Stromal cell of bone marrow (primary cell): ENCODE data around the gene MED4.

ENCODE experiments used
- DNase-seq: peaks from one replicate; pipeline ENCODE4 v3.0.0-alpha.2; 2012; ENCODE audit warnings: low read depth

Gene MED4, protein sequence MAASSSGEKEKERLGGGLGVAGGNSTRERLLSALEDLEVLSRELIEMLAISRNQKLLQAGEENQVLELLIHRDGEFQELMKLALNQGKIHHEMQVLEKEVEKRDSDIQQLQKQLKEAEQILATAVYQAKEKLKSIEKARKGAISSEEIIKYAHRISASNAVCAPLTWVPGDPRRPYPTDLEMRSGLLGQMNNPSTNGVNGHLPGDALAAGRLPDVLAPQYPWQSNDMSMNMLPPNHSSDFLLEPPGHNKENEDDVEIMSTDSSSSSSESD

DNA sequence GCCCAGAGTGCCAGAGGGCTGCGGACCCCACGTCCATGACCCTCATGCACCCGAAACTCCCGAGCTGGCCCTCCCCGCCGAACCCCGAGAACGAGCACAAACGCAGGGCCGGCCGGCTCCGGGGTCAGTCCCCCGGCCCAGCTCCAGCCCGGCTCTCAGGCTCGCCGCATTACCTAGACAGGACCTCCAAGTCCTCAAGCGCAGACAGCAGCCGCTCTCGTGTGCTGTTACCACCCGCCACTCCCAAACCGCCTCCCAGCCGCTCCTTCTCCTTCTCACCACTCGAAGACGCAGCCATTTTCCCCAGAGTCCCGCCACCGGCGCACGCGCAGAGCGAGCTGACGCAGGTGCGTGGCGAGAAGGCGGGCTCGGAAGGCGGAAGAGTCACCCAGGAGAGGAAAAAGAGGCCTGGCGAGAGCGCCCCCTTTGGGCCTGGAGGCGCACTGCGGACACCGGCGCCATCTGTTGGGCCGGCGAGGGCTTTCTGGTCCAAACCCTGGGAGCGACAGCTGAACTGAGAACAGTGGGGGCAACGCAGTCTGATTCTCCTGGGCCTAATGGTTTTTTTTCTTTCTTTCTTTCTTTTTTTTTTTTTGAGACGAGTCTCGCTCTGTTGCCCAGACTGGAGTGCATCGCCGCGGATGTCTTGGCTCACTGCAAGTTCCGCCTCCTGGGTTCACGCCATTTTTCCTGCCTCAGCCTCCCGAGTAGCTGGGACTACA lies at the start of gene MED4:
Gene MED4 (minus strand): TSS at position 324 of the 722 bp plus-strand sequence. CDS start 26 bp downstream, at position 298.
- peak; percentile 89 for DNase-seq

DNA sequence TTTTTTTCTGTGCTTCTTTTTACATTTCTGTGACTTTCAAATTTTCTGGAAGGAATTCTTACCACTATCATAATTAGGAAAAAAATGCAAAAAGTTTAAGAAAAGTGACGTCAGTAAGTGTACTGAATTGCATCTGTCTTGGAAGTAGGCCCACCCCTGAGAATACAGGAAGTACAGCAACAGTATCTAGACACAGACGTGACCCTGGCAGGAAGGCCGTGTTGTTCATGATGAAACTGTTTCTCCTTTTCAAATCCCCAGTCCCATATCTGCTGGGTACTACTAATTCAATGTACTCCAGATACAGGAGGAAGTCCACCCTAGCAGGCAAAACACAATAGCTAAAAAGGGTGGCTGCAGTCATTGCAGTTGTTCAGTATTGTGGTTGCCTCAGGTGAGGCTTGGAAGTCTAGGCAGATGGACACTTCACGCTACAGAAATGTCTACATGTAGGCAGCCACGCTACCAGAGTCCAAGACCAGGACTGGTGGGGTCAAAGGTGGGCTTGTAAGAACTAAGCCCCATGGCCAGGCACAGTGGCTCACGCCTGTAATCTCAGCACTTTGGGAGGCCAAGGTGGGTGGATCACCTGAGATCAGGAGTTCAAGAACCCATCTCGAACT lies 49.6 kb upstream of the MED4 start:
- no peak for DNase-seq

DNA sequence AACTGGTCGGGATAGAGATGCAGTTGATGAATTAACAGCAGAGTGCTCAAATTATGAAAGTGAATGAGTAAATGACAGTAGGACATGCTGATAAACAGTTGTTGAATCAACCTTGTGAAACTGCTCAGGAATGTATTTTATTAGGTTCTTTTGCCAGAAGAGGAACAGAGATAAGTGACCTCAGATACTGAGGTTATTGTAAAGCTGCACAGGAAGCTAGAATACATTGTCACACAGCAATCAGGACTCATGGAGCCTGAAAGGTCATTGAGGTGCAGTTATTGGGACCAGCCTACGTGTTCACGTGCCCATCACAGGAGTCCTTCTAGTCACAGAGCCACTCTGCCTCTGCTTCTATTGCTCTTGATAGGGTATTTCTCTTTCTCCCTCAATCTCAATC lies 47.5 kb upstream of the MED4 start:
- no peak for DNase-seq

DNA sequence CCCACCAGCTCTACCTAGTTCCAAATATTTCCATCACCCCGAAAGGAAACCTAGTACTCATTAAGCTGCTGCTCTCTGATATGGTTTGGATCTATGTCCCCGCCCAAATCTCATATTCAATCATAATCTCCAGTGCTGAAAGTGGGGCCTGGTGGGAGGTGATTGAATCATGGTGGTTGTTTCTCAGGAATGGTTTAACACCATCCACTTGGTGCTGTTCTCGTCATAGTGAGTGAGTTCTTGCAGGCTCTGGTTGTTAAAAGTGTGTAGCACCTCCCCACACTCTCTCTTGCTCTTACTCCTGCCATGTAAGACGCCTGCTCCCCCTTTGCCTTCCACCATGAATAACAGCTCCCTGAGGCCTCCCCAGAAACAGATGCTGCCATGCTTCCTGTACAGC lies 43.4 kb upstream of the MED4 start:
- no peak for DNase-seq

DNA sequence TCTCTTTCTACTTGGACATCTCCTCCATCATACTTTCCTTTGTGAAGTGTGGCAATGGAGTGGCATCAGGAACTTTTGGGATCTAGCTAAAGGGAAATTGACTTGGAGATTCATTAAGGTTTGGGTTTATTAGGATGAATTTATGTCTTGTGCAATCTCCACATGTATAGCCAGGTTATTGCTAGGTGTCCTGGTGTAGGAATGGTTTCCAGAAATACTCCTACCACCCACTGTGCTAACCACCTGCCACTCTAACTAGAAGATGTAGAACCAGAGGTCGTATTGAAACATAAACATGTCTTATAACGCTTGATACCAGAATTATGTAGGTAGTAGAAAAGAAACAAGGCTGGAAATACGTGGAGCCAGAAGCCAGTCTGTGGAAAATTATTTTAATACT lies 38.1 kb upstream of the MED4 start:
- DNase-seq: no peak

DNA sequence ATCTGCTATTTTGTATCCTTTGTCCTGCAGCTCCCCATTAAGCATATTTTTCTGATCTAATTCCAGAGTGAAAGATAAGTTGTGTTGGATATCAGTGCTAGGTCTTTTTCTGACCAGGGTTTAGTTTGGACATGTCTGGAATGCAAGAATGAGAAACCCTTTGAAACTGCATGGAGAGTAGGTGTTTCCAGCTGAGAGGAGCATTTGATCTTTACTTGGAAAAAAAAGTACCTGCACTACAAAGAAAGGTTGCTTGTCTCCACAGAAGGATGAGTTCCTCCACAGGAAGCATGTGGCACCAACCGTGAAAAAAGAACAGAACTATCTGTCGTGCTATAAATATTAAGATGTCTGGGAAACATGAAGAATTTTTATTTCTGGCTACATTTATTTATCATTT lies 36.6 kb upstream of the MED4 start:
- DNase-seq: no peak

DNA sequence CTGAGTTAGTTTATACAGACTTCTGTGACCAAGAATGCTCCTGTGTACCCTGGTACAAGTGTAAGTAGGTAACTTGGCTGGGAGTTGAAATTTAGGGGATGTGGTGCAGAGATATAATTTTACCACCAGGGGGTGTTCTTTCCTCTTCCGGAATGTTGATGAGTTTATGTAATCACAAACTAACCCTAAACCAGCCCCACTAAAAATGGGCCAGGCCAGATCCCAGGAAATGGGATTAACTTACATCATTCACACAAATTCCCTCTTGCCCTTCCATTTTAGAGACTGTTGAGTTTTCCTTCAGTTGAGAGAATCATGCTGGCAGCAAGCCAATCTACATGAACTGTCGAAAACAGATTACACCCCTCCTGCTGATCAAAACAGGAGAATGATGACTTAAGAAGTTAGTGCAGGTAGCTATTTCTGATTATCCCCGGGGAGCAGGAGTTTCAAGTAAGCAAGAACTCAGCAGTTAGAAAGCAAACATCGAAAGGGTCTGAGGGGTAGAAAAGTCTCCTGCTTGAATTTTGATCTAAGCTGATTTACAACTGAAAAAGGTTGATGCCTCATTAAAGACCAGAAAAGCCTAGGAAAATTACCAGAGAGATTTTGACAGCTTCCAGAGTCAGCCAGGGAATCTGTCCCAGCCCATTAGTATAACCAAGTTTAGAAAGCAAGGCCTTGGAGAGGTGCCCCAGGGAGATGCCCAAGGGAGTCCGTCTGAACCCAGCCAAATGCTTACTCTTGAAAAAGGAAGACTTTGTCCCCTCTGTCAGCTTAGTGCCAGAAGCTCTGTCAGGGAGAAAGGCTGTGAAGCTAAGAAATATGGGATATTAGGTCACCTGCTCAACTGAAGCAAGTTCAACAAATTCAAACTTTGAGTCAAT lies 32.3 kb upstream of the MED4 start:
- DNase-seq: peak; percentile 66

DNA sequence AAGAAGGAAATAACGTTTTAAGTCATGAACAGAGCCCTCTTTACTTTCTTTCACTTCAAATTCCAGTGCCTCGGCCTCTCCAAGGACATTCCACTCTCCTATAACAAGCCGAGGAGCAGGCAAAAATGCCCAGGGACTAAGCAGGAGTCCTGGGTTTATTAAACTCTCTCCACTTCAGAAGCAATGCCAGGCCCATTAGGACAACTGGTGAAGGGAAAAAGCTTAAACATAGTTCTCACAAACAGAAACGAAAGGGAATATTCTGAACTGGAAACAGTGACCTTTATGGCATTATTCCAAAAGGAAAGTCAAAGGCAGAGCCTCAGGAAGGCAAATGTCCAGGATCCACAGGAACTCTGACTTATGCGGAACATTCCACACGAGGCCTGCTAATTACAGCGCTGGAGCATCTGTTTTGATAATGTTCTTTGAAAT lies 30.9 kb upstream of the MED4 start:
- peak; percentile 45 for DNase-seq

DNA sequence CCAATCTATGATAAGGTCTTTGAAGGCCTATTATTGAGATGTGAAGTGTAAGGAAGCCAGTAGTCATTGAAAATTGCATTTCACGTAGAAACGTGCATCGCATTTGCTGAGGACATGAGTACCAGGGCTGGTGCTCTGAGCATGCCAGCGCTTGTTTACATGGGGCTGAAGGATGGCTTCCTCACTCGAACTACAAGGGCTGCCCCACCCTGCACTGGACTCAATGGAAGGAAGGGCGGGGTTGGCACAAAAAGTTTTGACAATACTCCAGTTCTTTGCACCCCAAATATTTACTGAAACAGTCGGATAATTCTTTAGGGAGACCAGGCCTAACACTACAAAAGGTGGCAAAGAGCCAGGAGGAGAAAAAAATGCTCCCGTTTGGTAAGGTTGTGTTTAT lies 28.9 kb upstream of the MED4 start:
- DNase-seq: no peak

DNA sequence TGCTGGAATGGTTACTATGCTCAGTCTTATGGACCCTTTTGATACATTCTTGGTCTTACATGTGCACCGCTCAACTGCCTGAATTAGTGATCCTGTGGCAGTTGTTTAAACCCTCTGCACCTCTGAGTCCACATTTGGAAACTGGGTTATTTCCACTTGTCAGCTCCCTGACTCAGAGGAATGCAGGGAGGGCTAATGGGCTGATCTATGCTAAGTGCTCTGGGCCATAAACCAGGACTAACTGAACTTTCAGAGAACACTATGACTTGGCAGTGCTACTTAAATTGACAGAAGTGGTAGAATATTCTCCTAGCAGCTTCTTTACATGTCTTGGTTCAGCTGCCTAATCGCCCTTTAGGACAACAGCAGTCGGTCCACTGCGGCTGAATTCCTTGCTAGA lies 26.8 kb upstream of the MED4 start:
- DNase-seq: no peak

DNA sequence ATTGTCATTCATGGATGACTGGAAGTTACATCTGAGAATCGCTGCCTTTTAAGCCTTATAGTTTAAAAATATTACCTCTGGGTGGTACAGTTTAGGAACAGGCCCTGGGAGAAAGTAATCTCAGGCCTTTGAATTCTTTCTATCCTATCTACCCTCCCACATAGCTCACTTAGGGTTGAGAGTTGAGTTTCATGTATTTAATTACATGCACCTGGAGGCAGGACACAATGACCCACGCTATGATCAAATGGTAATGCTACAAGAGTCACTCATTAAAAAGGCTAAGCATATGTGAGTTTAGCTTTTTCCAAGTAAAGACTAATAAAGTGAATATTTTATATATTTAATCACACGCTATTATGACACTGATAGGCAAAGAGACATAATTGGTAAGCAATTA lies 25.3 kb upstream of the MED4 start:
- DNase-seq: no peak

DNA sequence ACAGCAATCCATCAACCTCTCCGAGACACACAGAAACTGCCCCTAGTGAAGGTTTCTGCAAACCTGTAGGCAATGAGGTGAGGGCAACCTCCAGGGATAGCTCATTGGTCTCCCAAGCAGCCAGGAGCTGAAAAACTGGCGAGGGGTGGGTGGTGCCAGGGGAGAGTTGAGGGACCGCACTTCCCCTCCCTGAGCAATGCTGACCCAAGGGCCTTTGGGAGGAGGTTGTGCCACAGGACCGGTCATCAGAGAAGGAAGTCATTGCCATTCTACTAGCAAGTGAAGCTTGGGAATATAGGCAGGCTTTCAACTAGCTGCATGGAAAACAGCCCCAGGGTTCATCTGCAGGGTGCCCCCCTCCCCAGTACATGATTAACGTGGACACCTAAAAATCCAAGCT lies 23.1 kb upstream of the MED4 start:
- no peak for DNase-seq

DNA sequence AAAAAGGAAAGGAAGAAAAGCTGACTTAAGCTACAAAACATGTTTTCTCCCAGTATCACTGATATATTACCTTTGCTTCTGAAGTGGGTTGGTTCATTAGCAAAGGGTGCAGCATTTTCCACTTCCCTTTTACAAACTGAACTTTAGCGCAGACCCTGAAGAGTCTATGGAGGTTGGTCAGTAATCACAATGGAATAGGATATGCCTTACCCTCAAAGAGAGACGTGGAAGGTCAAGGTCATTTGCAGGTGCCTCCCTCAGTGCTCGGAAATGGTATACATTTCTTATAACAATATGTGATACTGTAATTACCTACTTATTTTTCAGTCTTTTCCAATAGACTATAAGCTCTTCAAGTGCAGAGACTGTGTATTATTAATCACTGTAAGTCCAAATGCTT lies 21.9 kb upstream of the MED4 start:
- DNase-seq: no peak

DNA sequence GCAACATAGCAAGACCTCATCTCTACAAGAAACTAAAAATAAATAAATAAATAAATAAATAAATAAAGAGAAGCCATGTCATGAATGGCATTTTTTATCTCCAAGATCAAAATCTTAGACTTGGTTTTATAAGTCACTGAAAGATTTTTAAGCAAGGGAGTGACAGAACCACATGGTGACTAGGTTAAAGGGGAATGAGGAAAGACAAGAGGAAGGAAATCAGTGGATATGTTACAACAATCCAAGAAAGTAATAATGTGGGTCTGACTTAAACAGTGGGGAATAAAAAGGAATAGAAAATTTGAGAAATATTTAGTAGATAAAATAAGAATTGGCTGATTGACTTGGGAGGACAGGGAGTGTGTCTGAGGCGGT lies 18.8 kb upstream of the MED4 start:
- no peak for DNase-seq

DNA sequence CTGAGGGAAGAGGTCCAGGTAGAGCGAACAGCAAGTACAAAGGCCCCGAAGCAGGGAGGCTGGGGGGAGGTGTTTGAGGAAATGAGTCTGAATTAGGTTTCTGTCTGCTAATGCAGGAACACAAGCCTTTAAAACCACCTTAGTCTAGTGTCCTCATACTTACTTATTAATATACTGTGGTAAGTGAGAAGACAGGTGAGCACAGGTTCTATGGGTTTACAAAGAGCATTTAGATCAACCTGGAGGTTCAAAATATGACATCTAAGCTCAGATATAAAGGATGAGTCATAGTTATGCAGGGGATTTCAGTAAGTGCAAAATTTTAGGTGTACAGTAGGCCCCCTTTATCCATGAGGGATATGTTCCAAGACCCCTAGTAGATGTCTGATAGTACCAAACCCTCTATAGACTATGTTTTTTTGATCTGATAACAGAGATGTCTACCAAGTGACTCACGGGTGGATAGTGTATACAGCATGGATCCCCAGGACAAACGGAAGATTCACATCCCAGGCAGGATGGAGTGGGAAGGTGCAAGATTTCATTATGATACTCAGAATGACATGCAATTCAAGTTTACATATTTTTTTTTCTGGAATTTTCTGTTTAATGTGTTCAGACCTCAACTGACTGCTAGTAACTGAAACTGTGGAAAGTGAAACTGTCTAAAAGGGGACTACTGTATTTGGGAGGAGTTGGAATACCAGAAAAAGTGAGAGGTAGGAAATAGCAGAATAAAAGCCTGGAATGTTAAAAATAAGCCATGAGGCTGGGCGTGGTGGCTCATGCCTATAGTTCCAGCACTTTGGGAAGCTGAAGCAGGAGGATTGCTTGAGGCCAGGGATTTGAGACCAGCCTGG lies 18.2 kb upstream of the MED4 start:
- DNase-seq: no peak

DNA sequence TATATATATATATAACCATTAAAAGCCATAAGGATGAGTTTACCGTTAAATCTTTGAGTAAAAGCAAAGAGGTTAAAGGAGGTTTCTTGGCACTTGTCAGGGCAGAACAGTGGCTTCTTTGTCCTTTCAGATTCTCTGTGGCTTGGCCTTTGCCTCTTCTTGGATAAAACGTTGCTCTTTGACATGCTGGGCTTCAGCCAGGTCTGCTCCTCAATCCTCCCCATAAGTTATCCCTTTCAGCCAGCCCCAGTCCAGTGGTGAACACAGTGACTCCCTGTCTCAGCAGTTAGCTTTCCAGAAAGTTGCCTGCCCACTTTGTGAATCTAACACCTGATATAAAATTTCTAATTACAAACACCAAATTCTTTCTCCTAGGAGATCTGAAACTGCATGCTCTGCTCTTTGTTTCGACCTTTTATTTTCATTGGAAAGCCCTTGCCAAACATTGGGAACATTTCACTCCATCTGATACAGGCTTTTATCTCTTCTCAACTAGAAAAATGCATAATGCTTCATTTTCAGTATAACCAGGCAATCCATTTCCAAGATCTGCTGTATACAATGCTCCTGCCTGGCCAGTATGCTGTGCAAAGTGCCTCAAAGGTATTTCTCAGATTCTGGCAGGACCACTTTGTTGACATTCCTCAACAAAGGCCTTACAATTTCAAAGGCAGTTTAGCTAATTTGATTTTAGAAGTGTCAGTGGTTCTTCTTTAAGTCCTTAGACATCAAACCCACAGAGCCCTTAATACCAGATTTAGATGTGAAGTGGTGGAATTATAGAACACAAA lies 16.2 kb upstream of the MED4 start:
- no peak for DNase-seq

DNA sequence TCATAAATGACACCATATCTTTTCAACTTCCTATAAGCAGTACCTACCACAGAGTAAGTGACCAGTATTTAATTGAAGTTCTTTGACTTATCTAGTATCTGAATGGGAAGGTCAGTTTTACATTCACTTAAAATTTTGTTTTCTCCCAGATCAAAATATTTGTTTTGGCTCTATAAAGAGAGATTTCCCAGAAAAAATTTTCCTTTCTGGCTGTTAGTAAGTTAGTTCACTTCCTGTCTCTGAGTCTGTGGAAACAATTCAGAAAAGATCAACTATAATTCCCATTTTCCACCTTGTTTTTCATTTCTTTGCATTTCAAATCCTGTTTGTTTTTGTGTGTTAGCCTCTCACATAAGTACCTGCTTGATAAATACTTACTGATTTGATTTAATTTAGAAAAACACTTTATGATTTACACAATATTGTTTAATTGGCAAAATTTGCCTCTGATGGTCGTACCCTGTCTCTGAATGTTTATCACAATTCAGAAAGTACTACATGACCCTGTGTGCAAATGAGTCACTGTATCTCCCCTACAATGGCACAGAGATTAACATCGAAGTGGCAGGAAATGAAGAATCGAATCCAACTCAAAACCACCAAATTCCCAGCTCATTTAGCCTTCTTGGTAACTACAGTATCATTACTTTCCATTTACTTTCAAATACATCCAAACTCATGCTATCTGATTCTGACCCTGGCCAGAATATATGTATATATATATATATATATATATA lies 15.4 kb upstream of the MED4 start:
- DNase-seq: no peak

DNA sequence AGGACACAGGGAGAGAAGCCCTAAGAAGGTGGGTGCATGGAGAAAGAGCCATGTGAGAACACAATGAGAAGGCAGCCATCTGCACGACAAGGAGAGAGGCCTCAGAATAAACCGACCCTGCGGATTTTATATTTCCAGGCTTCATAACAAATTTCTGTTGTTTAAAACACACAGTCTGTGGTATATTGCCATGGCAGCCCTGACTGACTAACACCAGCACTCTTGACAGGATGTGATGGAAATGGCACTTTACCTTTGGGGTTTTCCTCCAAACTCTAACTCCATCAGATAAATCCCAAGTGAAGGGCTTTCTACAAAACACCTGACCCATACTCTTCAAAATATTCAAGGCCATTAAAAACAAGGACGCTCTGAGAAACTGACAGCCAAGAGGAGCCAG lies 13.2 kb upstream of the MED4 start:
- DNase-seq: no peak

DNA sequence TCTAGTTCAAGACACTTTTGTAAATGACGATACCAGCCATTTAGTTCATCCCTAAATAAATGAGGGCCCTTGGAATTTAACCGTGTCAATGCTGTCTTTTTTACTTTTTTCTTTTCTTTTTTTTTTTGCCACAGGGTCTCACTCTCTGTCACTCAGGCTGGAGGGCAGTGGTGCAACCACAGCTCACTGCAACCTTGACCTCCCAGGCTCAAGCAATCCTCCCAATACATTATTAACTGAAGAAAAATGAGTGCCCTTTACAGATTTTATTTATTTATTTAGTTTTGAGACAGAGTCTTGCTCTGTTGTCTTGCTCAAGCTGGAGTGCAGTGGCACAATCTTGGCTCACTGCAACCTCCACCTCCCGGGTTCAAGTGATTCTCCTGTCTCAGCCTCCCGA lies 2.9 kb upstream of the MED4 start:
- no peak for DNase-seq

DNA sequence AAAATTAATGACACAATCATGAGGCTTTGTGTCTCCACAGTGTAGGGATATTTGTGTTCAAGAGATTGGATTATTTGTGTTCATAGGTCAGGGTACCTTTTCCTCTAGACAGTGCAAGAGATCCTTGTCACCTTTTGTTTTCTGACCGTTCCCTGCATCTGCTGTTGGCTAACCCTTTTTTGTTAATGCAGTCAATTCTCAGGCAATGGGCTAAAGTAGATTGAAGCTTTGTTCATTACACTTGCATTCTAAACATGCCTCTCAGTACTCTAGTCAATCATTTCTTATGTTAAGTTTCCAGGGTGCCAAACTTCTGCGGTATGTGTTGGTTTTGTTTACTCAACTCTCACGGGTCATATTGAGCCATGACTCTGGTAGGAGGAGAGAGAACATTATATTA lies 1.8 kb upstream of the MED4 start:
- no peak for DNase-seq
